ENCODE measurements around the gene ZNF343.
"Not testable (repeated sequence)": the region's sequence is repeated elsewhere in the genome, so short reads cannot be mapped to it uniquely, and the experiment has no call there.

DNA sequence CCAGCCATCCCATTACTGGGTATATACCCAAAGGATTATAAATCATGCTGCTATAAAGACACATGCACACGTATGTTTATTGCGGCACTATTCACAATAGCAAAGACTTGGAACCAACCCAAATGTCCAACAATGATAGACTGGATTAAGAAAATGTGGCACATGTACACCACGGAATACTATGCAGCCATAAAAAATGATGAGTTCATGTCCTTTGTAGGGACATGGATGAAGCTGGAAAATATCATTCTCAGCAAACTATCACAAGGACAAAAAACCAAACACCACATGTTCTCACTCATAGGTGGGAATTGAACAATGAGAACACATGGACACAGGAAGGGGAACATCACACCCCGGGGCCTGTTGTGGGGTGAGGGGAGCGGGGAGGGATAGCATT is 2.3 kb downstream of the ZNF343 start:
- TF ChIP-seq, protein P1, sequence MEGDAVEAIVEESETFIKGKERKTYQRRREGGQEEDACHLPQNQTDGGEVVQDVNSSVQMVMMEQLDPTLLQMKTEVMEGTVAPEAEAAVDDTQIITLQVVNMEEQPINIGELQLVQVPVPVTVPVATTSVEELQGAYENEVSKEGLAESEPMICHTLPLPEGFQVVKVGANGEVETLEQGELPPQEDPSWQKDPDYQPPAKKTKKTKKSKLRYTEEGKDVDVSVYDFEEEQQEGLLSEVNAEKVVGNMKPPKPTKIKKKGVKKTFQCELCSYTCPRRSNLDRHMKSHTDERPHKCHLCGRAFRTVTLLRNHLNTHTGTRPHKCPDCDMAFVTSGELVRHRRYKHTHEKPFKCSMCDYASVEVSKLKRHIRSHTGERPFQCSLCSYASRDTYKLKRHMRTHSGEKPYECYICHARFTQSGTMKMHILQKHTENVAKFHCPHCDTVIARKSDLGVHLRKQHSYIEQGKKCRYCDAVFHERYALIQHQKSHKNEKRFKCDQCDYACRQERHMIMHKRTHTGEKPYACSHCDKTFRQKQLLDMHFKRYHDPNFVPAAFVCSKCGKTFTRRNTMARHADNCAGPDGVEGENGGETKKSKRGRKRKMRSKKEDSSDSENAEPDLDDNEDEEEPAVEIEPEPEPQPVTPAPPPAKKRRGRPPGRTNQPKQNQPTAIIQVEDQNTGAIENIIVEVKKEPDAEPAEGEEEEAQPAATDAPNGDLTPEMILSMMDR (conservative IDR thresholded peaks at IDR 0.05 in 1 of 2, IDR thresholded peaks at IDR 0.05 in 1 of 2; ENCODE audit: low read depth in 1 of 2, low read length in 2 of 2), result not testable (repeated sequence)
- not testable (repeated sequence) for TF ChIP-seq EZH2 (IDR thresholded peaks at IDR 0.05; ENCODE audit: low read length, missing control alignments)
